Mammary epithelial cell (primary cell): ENCODE results near the gene DNAJB9.

Experiments
- CTCF ChIP-seq, 2 donors: IDR thresholded peaks in 1 of 2; conservative IDR thresholded peaks in 1 of 2; 2 replicates each; pipeline ENCODE4 v1.5.1; 2011 to 2012; ENCODE audit warnings: inconsistent platforms in 2 of 2, low read length in 2 of 2, mild to moderate bottlenecking in 2 of 2, control low read depth in 1 of 2, low read depth in 1 of 2; ENCODE audit not compliant: insufficient read depth in 1 of 2; ENCODE audit errors: extremely low read depth in 1 of 2
- EZH2 ChIP-seq: IDR thresholded peaks from 2 replicates; pipeline ENCODE4 v1.6.1; 2012; ENCODE audit warnings: low read length, inconsistent platforms, borderline replicate concordance

GRCh38 chr7:108598153-108598552 is 28.5 kb downstream of the DNAJB9 start:
- TF ChIP-seq CTCF (conservative IDR thresholded peaks at IDR 0.05 in 1 of 2, IDR thresholded peaks at IDR 0.05 in 1 of 2; ENCODE audit: extremely low read depth in 1 of 2, insufficient read depth in 1 of 2, low read depth in 1 of 2, low read length in 2 of 2) (no peak), EZH2 (no peak)
